OCI-M2 (cell line): ENCODE measurements around the gene SRRM1.
"Not testable (repeated sequence)": the region's sequence is repeated elsewhere in the genome, so short reads cannot be mapped to it uniquely, and the experiment has no call there.

Source experiments
- DNase-seq: peaks from one replicate; lab custom pipeline; 2025; ENCODE audit not compliant: unreplicated experiment; lab: John Stamatoyannopoulos, UW

Gene SRRM1

GRCh38 chr1:24641646-24642151 is 1.4 kb upstream of the SRRM1 start:
- no peak for DNase-seq

- no peak for DNase-seq
These were observed 429 bp downstream of the SRRM1 start for GRCh38 chr1:24643363-24644099.

GRCh38 chr1:24644100-24644384 is 940 bp downstream of the SRRM1 start:
- no peak for DNase-seq

GRCh38 chr1:24648919-24649318 is 5.8 kb downstream of the SRRM1 start:
- DNase-seq: no peak

GRCh38 chr1:24652382-24652781 is 9.3 kb downstream of the SRRM1 start:
- DNase-seq: no peak

- no peak for DNase-seq
These were observed 10.9 kb downstream of the SRRM1 start for GRCh38 chr1:24654010-24654409.

- no peak for DNase-seq
These were observed 12.9 kb downstream of the SRRM1 start for GRCh38 chr1:24656046-24656445.

DNA sequence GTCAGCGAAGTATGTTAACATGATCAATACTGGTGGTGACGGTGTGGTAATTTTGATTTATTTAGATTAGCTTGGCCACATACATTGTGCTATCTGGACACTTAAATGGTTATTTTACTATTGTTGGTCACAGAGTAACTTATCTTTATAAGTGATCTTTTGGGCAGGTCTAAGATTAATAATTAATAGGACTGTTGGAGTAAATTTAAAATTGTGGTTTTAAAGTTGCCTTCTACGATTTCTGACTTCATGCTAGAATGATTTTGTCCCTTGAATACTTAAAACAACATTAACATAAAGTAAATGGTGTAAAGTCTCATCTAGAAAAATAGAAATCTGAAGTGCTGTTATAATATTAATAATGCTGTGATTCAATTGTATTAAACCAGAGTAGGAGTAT is 14.7 kb downstream of the SRRM1 start:
- no peak for DNase-seq

DNA sequence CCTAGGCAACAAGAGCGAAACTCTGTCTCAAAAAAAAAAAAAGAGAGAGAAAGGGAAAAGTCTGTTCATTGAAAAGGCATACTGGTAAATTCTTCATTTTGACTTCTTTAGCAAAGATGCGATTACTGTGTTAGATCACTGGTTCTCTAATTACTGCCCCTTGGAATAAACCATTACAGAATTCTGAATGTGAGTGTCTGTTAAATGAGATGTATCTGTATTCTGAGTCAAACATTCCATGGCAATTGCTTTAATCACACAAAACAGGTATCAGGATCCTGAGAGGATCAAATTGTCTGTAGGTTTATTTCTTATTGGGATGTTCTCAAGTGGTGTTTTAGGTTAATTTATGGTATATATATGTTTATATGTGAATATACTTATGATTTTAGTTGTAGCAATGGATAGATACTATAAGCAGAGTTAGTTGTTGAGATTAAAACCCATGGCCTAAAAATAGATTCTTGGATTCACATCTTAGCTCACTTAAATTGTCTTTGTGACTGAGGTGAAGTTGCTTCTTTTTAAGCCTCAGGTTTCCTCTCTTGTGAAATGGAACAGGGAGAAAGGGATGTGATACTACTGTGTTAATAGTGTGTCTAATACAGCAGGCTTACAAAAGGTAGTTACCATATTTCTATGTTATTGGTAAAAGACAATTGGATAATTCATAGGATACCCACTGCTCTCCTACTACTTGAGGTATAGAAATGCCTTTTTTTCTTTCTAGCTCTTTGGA is 16.2 kb downstream of the SRRM1 start:
- DNase-seq: no peak

DNA sequence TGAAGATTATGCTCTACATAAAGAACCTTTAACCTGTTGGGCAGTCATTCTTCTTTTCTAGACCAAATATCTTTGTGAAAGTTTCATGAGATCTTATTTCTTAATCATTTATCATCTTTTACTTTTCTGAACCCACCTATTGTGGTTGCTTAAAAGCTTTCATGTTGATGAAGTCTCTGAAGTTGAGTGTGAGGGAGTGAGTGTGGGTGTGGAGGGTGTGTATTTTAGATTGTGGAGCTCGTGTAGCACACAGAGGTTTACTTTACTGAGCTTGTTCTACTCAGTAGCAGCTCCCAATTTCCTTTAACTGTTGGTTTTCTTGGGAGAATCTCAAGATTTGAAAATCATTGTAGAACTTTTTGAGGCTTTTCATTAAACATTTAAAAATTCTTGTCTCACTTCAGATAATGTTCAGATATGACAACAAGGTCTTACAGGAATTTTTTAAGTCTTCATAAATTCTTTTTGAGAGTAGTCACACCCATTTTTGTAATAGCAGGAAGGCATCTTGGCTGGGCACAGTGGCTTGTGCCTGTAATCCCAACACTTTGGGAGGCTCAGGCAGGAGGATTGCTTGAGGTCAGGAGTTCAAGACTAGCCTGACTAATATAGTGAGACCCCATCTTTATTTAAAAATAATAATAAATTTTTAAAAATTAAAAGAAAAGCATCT is 17.0 kb downstream of the SRRM1 start:
- no peak for DNase-seq

DNA sequence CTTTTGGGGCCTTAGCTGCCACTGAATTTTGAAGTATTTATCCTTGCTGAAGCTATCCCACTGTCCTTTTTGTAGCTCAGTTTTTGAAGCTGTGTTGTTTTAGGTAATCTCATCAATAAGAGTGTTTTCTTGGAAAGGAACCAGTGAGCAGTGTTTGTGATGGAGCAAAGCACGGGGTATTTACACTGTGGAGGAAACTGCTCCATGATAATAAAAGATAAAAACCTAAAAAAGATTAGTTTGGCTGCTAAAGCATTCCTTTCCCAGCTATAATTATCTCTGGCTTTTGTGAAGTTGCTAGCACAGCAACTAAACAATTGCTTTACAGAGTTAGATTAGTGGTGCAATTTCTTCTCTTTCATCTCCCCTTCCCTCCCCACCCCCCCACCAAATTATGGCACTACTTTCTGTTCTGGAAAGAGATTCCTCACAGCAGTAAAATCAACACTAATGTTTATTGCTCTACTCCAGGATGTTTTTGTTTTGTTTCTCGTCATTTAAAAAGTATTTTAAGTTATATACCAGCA is 21.5 kb downstream of the SRRM1 start:
- no peak for DNase-seq

GRCh38 chr1:24666794-24667193 is 23.7 kb downstream of the SRRM1 start:
- DNase-seq: no peak

GRCh38 chr1:24671372-24671771 is 28.3 kb downstream of the SRRM1 start:
- DNase-seq: not testable (repeated sequence)

- DNase-seq: not testable (repeated sequence)
These were observed 29.6 kb downstream of the SRRM1 start for GRCh38 chr1:24672686-24673085.

GRCh38 chr1:24673341-24673740 is 30.2 kb downstream of the SRRM1 start:
- no peak for DNase-seq

- DNase-seq: not testable (repeated sequence)
These were observed 35.3 kb downstream of the SRRM1 start for GRCh38 chr1:24678421-24678820.

GRCh38 chr1:24679725-24680124 is 36.6 kb downstream of the SRRM1 start:
- no peak for DNase-seq

DNA sequence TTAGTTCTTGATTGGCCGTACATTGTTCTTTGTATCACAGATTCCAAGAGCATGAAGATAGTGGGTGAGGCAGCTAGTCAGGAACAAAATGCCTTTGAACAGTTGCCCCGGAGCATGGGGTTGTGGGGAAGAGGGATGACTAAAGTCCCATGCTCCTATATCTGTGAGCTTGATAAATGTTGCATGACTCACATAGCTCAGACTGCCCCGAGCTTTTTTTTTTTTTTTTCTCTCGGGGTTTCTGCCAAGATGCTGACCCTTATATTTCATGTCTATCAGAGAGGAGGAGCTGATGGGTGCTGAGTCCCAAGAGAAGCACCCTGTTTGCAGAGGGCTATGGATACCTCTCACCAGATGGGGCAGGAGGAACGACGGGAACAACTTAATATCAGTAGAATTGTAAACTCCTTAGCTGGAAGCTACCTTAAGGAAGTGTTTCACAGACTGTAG is 40.6 kb downstream of the SRRM1 start:
- no peak for DNase-seq

GRCh38 chr1:24688033-24688432 is 44.9 kb downstream of the SRRM1 start:
- DNase-seq: no peak

- DNase-seq: no peak
These were observed 45.6 kb downstream of the SRRM1 start for GRCh38 chr1:24688621-24689195.

DNA sequence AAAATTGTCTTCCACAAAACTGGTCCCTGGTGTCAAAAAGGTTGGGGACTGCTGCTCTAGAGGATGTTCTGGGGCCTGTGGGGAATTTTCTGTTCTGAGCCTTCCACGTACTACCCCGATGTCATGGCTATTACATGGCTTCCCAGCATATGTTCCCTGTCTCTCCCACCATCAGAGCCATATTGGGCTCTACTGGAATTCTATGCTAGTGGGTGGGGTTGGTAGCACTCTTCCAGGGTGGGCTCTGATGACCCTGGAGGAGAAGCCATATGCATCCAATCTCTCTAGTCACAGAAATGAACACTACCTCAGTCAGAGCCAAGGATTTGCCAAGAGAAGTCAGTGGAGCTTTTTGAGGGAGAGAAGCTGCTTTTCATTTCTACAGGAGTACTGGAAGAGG is 47.9 kb downstream of the SRRM1 start:
- DNase-seq: no peak
